Cerebellar cortex (tissue), 1 donor: ENCODE results near the gene CDCA5.
A peak's percentile ranks its signal among the peaks of the same experiment; 100 is the strongest.

ENCODE experiments used
- DNase-seq: peaks from one replicate; pipeline ENCODE4 v3.0.0-alpha.2; 2015; ENCODE audit warnings: low spot score

CDCA5 gene

GRCh38 chr11:65043881-65044501 is 39.8 kb downstream of the CDCA5 start:
- DNase-seq = peak; percentile 17

GRCh38 chr11:65042891-65043290 is 40.9 kb downstream of the CDCA5 start:
- DNase-seq = no peak

- DNase-seq = peak; percentile 97
Measured at GRCh38 chr11:65040847-65041622, 42.8 kb downstream of the CDCA5 start, which contains the start of gene SAC3D1. SAC3D1 (plus strand) TSS chr11:65041210; CDS start chr11:65041293, 83 bp downstream.

- DNase-seq = no peak
Measured at GRCh38 chr11:65040520-65040846, 43.4 kb downstream of the CDCA5 start.

GRCh38 chr11:65036931-65037330 is 46.9 kb downstream of the CDCA5 start:
- DNase-seq = peak; percentile 63

- DNase-seq = no peak
Measured at GRCh38 chr11:65035579-65035978, 48.3 kb downstream of the CDCA5 start.

- no peak for DNase-seq
Measured at GRCh38 chr11:65034423-65034822, 49.4 kb downstream of the CDCA5 start.

- no peak for DNase-seq
Measured at GRCh38 chr11:65032216-65032615, 51.6 kb downstream of the CDCA5 start.
